CD4-positive, alpha-beta T cell treated with Interleukin-6 at 100 ng/mL for 8 hours (primary cell): ENCODE results near the gene PLK3.
A peak's percentile ranks its signal among the peaks of the same experiment; 100 is the strongest.
"Not testable (repeated sequence)": the region's sequence is repeated elsewhere in the genome, so short reads cannot be mapped to it uniquely, and the experiment has no call there.

ENCODE experiments used
- DNase-seq: peaks from one replicate; pipeline ENCODE4 v3.0.0-alpha.2; 2020; ENCODE audit warnings: mixed read lengths, low spot score

PLK3 gene

DNA sequence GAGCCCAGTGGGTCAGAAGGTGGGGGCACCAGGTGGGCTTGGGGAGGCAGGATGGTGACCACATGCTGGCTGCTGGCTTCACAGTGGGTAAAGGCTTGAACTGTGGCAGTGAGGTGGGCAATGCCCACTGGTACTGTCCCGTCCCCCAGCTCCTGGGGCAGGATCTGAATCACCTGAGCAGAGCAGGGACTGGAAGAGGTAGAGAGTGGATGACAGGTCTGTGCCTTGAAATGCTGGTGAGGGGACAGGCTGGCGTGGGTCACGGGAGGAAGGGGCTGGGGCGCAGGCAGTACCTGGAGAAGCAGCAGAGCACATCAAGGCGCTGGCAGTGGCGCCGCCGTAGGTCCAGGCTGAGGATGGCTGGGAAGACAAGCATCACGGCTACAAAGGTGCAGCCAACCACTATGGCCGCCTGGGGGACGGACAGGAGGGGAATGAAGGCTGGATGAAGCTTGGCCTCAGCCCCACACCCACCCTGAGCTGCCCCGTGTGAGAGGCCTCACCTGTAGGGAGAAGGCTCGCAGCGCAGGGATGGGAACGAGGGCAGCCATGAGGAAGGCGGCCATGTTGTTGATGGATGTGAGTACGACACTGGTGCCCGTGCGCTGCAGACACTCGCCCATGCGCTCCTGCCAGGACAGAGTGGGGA lies 27.9 kb downstream of the PLK3 start:
- no peak for DNase-seq

DNA sequence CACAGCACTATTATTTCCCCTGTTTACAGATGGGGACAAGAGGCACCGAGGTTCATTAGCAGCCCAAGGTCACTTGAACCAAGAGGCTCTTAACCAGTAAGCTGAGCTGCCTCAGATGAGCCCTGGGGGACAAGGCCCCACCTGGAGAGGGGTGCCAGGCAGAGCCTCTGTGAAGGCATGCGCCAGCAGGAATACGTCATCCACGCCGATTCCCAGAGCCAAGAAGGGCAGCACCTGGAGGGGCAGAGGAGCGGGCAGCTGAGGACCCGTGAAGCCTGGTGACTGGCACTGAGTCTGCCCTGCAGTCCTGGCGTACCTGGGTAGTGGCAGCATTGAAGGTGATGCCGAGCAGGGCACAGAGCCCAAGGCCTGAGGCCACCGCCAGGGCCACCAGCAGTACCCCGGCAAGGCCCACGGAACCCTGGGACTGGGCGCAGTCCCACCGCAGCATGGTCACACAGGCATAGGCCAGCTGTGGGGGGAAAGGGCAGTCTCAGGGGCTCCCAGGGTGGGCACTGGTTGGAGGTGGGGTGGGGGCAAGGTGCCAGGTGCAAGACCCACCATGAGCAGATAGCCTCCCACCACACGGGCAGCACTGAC lies 28.8 kb downstream of the PLK3 start:
- no peak for DNase-seq

DNA sequence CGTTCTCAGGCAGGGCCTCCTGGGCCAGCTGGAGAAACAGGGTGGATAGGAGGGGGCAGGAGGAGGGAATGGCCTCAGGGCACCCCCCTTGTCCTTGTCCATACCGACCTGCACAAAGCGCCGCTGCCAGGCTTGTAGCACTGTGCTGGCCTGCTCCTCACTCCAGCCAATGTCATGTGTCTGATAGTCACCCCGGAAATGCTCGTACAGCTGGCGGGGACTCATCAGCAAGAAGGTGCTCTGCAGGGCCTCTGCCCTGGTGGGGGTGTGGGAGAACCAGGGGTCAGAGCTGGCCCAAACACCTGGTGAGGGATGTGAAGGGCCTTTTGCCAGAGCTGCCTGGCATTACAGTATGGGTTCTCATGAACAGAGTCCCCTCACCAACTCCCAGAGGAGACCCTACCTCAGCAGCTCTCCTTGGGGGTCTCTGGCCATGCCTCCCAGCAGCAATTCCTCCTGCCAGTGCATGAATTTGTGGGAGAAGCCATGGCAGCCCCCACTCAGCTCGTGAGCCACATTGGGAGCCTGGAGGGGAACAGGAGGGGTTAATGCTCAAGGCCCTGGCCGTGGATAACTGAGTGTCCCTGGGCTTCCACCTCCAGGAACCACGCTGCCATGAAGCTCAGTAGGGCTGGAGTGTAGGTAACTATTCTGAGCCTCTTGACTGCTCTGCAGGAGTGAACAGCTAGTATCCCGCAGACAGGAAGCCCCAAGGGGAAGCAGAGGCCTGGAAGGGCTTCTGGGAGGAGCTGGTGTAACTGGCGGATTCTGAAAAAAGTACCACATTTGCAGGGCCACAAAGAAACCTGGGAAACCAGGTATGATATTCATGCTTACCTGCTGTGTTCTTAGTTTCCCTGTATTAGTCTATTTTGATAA lies 29.6 kb downstream of the PLK3 start:
- no peak for DNase-seq

DNA sequence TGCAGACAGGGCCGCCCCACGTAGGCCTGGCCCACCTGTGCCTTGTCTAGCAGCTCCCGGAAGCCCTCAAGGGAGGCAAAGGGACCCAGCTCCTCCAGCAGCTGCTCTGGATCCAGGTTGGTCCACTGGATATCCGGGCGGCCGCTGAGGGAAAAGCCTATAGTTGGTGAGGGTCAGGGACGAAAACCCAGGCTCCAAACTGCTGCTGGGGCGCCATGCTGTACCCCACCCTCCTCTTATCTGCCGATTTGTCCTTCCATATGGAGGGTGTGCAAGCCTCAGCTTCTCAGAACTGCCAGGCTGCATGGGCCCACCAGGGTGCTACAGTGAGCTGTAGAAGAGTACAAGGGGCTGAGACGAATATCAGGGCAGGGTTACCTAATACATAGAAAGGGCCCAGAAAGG lies 30.7 kb downstream of the PLK3 start:
- DNase-seq, result no peak

DNA sequence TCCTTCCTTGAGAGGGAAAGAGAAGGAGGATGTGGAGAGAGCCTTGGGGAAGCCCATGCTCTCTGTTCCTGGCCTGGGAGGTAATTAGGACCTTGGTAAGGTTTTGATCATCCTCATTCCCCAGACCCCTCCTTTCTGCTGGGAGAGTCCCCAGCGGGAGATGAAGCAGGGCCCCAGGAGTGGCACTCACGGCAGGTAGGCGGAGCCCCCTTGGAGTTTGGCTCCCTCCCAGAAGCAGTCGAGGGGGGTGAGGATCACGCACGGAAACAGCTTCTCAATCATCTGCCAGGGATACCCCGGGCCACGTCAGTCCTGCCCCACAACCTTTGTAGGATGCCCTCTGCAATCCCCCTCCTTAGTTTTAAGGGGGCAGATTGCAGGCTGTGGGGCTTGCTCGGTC lies 31.3 kb downstream of the PLK3 start:
- no peak for DNase-seq

DNA sequence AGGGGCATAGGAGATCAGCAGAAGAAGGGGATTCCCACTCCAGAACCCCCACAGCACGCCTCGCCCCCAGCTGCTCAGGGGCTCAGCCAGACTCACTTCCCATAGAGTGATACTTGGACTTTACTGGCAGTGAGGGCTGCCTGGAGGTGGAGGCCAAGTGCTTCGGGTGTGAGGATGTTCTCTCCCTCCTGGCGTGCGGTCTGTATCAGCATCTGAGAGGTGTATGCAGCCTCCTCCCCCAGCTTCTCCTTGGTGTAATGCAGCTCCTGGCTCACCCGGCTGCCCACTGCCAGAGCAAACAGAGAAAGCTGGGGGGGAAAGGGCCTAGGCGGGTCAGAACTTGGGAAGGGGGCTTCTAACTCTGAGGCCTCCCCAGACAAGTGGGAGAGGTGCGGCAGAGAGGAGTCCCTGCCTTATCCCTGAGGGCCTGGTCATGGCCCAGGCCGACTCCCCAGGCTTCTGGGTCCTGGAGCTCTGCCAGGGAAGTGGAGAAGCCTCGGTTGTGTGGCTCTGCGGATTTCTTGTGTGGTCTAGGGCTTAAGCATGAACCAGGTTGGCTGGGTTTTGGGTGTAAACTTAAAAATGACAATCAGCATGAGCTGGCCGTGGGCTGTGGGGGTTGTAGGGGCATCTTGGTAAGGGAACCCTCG lies 32.0 kb downstream of the PLK3 start:
- no peak for DNase-seq

DNA sequence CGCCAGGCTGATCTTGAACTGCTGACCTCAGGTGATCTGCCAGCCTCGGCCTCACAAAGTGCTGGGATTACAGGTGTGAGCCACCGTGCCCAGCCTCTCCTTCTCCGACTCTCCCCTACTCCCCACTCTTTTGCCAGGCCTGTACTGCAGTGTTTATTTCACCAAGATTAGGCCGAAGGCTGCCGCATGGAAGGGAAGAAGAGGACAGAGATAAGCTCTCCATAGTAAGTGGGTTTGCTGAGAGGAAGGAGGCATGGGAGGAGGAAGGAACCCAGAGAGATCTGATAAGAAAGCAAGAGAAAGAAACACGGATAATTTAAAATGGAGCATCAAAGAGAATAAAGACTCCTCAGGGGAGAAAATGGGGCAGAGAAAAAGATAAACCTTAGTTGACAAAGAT lies 34.2 kb downstream of the PLK3 start:
- DNase-seq, result no peak

DNA sequence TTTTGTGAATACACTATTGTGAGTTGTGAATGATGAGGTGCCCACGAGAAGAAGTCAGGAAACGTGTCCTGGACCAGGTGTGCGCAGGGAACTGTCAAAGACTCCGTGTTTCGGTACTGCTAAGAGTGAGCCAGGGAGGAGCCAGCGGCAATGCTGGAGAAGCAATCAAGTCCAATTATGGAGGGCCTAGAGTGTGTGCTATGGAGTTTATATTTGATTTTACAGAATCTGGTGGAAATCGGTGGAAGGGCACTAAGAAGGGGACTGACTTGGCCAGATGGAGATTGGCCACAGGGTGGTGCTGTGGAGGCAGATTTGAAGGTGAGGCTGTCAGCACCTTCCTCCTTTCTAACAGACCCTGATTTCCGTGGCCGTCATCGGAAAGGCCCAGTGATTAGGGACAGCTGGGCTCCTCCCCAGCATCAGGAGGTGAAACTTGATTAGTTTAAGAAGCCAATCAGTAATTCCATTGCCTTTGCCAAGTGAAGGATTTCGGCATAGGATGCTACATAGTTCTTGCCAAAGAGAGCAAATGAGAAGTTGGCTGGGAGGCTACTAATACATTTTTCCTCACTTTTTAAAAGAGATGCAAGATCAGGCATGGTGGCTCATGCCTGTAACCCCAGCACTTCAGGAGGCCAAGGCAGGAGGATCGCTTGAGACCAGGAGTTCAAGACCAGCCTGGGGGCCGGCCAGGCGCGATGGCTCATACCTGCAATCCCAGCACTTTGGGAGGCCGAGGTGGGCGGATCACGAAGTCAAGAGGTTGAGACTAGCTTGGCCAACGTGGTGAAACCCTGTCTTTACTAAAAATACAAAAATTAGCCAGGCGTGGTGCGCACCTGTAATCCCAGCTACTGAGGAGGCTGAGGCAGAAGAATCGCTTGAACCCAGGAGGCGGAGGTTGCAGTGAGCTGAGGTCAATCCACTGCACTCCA lies 35.8 kb downstream of the PLK3 start:
- peak; percentile 86 for DNase-seq

DNA sequence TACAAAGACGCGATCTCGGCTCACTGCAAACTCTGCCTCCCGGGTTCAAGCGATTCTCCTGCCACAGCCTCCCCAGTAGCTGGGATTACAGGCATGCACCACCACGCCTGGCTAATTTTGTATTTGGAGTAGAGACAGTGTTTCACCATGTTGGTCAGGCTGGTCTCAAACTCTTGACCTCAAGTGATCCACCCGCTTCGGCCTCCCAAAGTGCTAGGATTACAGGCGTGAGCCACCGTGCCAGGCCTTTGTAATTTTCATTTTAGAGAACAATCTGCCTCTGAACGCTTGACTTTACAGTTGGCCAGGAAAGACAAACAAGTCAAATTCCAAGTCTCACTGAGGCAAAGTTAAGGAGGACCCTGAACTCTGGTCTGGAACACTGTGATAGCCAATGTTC lies 38.1 kb downstream of the PLK3 start:
- DNase-seq, result not testable (repeated sequence)

DNA sequence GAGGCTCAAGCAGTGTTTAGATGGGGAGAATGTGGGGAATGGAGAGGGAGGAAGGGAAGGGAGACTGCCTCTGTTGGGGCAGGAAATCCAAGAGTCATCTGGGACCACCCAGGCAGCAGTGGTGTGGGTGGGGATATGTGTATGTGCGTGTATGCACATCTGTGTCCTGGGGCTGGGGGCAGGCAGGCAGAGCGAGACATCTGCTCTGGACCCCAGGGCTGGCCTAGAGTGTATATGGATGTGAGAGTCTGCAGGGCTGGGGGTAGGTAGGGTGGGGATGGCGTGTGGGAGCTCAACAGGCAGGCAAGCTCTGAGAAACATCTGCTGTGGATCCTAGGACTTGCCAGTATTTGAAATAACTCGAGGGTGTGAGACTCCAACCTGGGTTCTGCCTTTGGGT lies 39.4 kb downstream of the PLK3 start:
- DNase-seq, result no peak

DNA sequence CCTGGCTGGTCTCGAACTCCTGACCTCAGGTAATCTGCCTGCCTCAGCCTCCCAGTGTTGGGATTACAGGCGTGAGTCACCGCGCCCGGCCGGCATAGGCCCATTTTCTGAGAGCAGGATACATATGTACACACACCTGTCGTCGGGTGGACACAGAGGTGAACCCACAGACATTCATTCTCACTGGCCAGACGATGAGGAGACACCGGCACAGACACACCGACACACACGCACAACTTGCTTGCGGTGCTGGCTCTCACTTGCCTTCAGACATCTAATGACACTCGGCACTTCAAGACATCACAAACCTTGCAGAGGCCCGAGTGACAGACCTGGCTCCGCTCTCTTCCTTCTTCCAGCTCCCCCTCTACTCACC lies 42.3 kb downstream of the PLK3 start:
- DNase-seq, result no peak

DNA sequence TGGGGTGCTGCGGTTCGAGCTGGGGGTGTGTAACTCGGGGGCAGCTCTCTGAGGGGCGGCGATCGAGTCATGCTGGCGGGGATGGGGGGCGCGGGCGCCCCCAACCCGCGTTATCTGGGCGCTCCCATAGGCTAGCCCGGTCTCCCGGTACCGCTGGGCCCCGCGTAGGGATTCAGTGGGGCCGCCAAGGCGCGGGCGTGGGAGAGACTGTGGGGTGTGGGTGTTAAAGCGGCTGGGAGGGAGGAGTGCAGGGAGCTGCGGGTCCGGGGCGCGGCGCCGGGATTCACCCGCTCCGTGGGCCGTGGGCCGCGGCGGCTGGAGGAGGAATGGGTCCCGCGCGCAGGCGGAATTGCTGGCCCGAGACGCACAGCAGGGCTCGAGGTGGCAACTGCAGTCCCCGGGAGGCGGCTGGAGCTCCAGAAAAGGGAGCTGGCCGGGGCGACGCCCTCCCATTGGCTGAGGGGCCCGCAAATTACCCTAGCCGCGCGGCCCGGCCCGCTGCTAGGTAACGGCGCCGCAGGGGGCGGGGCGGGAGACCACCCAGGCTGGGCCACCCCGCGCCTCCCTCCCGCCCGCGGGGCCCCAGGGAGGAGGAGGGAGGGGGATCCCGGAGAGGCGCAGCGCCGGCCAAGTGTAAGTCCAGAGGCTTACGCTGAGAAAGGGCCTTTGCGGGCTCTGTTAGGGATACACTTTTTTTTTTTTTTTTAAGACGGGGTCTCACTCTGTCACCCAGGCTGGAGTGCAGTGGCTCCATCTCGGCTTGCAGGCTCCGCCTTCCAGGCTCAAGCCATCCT lies 42.9 kb downstream of the PLK3 start, which contains the start of gene PTCH2:
PTCH2 (minus strand) TSS at position 392 of the 794 bp plus-strand sequence; CDS start at position 71, 321 bp downstream.
- no peak for DNase-seq

DNA sequence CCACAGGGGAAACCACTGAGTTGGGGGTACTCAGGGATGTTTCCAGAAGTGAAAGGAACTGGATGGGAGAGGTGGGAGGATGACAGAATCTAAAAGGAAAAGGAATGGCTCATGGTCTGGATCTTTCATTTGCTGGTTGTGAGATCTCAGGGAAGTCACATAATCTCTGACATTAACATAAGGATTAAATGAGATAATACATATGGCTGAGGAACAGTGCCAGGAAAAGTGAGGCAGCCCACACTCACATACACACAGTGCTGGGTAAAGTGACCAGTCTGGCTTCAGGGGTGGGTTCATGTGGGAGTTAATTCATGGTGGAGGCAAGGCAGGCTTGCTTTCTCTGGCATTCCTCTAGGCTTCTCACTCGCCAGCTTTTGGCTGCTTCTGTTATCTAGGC lies 46.8 kb downstream of the PLK3 start:
- DNase-seq, result no peak

DNA sequence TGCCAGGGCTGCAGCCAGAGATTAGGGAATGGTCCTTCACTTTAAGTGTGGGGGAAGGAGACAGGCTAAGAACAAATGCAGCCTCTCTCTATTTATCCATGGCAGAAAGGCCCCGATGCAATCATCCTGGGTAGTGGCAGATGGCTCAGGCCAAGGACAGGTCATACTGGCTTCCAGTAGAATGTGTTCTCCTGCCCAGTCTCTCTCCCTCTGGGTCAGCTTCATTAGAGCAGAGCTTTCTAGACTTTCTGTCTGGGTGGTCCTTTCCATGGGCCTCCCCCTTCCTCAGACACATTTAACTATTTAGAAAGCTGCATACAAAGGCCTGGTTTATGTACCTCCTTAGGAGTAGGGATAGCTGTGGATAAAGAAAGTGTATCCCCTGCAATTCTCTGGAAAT lies 47.7 kb downstream of the PLK3 start:
- DNase-seq, result no peak

DNA sequence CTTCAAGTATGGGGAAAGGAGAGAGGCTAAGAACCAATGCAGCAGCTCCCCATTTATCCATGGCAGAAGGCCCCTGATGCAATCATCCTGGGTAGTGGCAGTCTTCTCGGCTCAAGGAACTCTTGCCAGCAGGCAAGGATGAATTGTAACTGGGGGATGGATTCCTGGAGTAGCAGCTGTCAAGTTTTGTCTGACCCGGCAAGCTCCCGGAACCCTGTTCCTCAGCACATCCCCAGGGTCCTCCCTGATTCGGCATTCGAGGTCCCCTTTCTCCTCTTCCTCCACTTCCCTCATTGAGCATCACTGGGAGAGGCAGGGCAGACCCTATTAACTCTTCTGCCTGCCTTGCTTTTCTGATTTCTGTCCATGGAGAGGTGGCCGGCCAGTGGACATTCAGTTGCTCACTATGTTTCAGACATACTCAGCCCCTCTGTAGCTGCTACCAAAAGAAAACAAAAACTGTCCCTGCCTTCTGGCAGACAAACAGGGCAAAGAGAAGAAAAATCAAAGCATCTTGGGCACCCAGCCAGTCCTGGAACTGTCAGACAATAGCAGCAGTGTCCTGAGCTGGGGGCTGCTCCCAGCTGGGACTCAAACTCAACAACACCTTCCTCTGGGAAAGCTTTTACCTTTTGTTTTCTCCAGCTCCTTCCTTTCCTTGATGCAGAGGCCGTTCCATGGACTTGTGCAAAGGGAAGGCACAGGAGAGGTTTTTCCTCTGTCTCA lies 48.4 kb downstream of the PLK3 start:
- no peak for DNase-seq

DNA sequence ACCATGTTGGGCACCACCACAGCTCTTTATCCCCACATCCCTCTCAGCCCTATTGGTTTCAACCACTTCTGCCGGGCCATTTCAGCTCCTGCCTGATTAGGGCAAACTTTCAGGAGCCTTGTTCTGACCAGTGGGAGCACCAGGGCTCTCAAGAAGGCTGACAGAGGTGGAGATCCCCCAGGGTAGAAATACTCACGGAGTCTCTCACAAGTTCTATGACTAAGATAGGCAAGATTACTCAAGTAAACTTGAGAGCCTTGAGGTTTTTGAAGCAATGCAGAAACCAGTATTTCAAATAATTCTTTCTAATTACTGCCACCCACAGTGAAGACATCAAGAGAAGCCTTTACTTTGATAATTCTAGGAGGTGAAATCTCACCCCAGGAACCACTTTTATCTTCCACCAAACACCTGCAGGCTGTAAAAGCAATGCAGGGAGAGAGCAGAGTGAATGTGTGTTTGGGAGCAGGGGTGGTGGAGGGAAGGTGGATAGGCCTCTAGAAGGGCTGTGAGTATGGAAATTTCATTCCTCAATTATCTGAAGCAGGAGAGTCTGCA lies 49.5 kb downstream of the PLK3 start:
- DNase-seq, result no peak

DNA sequence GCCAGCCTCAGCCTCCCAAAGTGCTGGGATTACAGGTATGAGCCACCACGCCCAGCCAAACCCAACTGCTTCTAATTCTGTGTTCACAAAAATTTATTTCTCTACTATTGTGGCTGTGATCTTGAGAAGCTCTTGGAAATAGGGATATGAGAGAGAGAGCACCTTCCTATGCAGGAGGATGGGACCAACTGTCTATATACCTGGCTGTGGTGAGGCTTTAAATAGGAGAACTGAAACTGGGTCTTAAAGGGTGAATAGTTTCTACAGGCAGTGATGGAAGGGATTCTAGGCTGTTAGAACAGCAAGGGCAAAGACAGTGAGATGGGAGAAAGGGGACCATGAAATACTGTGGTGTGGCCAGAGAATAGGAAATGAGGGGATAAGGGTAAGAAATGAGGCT lies 51.1 kb downstream of the PLK3 start:
- no peak for DNase-seq

DNA sequence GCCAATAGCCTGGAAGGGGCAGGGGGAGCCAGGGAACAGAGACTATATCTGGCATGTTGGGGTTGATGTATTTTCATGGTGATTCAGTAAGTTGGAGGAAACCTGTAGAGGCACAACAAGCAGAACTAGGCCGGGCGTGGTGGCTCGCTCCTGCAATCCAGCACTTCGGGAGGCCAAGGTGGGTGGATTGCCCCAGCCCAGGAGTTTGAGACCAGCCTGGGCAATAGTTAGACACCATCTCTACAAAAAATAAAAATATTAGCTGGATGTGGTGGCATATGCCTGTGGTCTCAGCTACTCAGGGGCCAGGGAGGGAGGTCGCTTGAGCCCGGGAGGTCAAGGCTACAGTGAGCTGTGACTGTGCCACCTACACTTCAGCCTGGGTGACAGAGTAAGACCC lies 53.0 kb downstream of the PLK3 start:
- DNase-seq, result no peak

DNA sequence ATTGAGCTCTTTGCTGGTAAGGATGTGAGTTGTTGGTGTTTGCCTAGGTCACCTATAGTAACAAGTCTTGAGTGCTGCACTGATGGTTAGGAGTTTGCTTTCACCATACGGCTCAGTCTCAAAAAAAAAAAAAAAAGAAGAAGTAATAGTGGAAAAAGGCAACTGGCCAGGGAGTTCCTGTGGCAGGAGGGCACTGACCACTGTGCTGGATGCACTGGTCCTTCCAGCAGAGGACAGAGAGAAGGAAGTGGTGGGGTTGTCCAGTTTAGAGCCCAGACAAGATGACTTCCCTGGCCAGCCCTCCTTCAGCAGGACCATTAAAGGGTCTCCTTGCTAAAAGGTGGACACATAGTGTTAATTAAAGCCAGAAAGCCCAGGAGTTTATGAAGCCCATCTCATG lies 54.8 kb downstream of the PLK3 start:
- DNase-seq, result no peak
